ENCODE data around the gene MND1. TPM values are rescaled to one million over a fixed set of nuclear protein-coding genes. Genes with fewer than 3 reads are reported as not detected.

MND1 gene
- total RNA-seq, 6 experiments from 2014 or later = 4.1 to 9.2 (median 7.3) TPM

- Mint-ChIP-seq H3K36me3 (ENCODE audit: low read depth) (no peaks in the 10 kb centered on the region), H3K27ac (no peak overlapping the region), H3K27me3 (ENCODE audit: insufficient read depth) (peaks cover 3% of the 10 kb centered on the region), H3K9me3 (no peaks in the 10 kb centered on the region), H3K4me1 (ENCODE audit: low read depth) (peaks cover 44% of the 10 kb centered on the region), H3K4me3 (no peak overlapping the region)
- no peak for DNase-seq
- TF ChIP-seq, protein P1, sequence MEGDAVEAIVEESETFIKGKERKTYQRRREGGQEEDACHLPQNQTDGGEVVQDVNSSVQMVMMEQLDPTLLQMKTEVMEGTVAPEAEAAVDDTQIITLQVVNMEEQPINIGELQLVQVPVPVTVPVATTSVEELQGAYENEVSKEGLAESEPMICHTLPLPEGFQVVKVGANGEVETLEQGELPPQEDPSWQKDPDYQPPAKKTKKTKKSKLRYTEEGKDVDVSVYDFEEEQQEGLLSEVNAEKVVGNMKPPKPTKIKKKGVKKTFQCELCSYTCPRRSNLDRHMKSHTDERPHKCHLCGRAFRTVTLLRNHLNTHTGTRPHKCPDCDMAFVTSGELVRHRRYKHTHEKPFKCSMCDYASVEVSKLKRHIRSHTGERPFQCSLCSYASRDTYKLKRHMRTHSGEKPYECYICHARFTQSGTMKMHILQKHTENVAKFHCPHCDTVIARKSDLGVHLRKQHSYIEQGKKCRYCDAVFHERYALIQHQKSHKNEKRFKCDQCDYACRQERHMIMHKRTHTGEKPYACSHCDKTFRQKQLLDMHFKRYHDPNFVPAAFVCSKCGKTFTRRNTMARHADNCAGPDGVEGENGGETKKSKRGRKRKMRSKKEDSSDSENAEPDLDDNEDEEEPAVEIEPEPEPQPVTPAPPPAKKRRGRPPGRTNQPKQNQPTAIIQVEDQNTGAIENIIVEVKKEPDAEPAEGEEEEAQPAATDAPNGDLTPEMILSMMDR (IDR thresholded peaks at IDR 0.05) = no peak
Observed at GRCh38 chr4:153347117-153347516, 2.6 kb downstream of the MND1 start.

- Mint-ChIP-seq H3K27me3 (ENCODE audit: insufficient read depth) (peaks cover 2% of the 10 kb centered on the region), H3K27ac (no peak overlapping the region; the same call in 1 of the 2 replicates), H3K36me3 (ENCODE audit: low read depth) (no peaks in the 10 kb centered on the region), H3K4me1 (ENCODE audit: low read depth) (peaks cover 40% of the 10 kb centered on the region), H3K9me3 (no peaks in the 10 kb centered on the region), H3K4me3 (no peak overlapping the region)
- DNase-seq = no peak
- TF ChIP-seq, protein P1 (IDR thresholded peaks at IDR 0.05) = no peak
Observed at GRCh38 chr4:153348006-153348405, 3.5 kb downstream of the MND1 start.

DNA sequence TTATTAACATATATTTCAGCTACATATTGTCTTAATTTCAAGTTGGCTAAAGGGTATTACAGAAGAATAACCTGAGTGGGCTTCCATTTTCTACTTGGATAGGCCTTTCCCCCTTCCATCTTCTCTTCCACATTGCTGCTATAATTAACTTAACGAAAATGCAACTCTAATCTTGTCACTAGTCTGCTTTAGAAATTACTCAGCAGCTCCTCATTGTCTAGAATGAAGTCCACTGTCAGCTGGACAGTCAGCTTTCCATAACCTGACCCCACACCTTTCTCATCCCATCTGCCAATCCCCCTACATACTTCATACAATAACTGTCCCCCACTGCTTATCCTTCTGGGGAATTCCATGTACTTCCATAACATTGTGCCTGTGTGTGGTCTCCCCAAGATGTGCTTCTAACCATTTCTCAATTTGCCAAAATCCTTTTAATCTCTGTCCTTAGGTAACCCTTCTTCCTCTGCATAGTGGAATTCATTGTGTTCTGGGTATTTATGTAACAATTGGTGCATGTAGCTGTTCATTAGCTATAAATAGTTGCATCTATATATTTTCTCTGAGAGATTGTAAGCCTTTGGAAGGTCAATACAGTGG lies 4.8 kb downstream of the MND1 start:
- Mint-ChIP-seq H3K27me3 (ENCODE audit: insufficient read depth) (no peaks in the 10 kb centered on the region), H3K9me3 (no peaks in the 10 kb centered on the region), H3K27ac (no peak overlapping the region), H3K4me3 (no peak overlapping the region), H3K36me3 (ENCODE audit: low read depth) (no peaks in the 10 kb centered on the region), H3K4me1 (ENCODE audit: low read depth) (peaks cover 35% of the 10 kb centered on the region)
- no peak for DNase-seq
- TF ChIP-seq, protein P1 (IDR thresholded peaks at IDR 0.05) = no peak

- no peaks in the 10 kb centered on the region for H3K9me3 Mint-ChIP-seq
- peaks cover 24% of the 10 kb centered on the region for H3K36me3 Mint-ChIP-seq (ENCODE audit: low read depth)
- H3K27me3 Mint-ChIP-seq (ENCODE audit: insufficient read depth) = no peaks in the 10 kb centered on the region
- H3K4me1 Mint-ChIP-seq (ENCODE audit: low read depth) = no peaks in the 10 kb centered on the region
- DNase-seq = no peak
- no peak overlapping the region for H3K27ac Mint-ChIP-seq
- TF ChIP-seq, protein P1 (IDR thresholded peaks at IDR 0.05) = no peak
- H3K4me3 Mint-ChIP-seq = no peak overlapping the region
Observed at GRCh38 chr4:153362184-153362583, 17.7 kb downstream of the MND1 start.

DNA sequence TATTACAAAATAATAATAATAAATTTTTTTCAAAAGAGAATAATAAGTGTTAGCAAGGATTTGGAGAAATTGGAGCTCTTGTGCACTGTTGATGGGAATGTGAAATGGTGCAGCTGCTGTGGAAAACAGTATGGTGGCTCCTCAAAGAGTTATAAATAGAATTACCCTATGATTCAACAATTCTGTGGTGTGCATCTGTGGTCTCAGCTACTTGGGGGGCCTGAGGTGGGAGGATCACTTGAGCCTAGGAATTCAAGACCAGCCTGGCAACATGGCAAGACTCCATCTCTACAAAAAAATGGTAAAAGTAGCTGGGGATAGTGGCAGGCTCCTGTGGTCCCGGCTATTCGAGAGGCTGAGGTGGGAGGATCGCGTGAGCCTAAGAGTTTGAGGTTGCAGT lies 19.6 kb downstream of the MND1 start:
- Mint-ChIP-seq H3K4me1 (ENCODE audit: low read depth) (no peaks in the 10 kb centered on the region), H3K27ac (no peak overlapping the region), H3K27me3 (ENCODE audit: insufficient read depth) (no peaks in the 10 kb centered on the region), H3K4me3 (no peak overlapping the region), H3K36me3 (ENCODE audit: low read depth) (peaks cover 26% of the 10 kb centered on the region), H3K9me3 (no peaks in the 10 kb centered on the region)
- no peak for DNase-seq
- TF ChIP-seq, protein P1 (IDR thresholded peaks at IDR 0.05) = no peak

Measured in HFFc6 (cell line).